RWPE2 (cell line): ENCODE results near the gene YY1.

Experiments
- ATAC-seq: fragments of 200-7000 bp; cut with Tn5 transposase; 3 replicates; pipeline ENCODE4 v1.9.1; 2021; ENCODE audit warnings: low read depth
- DNase-seq: peaks from one replicate; pipeline ENCODE4 v3.0.0-alpha.2; 2020; ENCODE audit warnings: low spot score
- H3K27ac ChIP-seq: fragments of 450-650 bp; 2 replicates; pipeline ENCODE4 v1.5.1; 2017; ENCODE audit warnings: mild to moderate bottlenecking; ENCODE audit not compliant: poor library complexity, severe bottlenecking
- H3K27me3 ChIP-seq: fragments of 250-450 bp; sonication (Bioruptor Pico); 2 replicates; pipeline ENCODE4 v1.5.1; 2021; ENCODE audit warnings: mild to moderate bottlenecking, moderate library complexity; ENCODE audit not compliant: insufficient read depth, poor library complexity, severe bottlenecking
- H3K36me3 ChIP-seq: fragments of 250-450 bp; sonication (Bioruptor Pico); 2 replicates; pipeline ENCODE4 v1.5.1; 2020; ENCODE audit warnings: low read depth, mild to moderate bottlenecking, moderate library complexity
- H3K4me1 ChIP-seq: fragments of 250-450 bp; sonication (Bioruptor Pico); 2 replicates; pipeline ENCODE4 v1.5.1; 2021; ENCODE audit warnings: mild to moderate bottlenecking, moderate library complexity; ENCODE audit not compliant: insufficient read depth, poor library complexity, severe bottlenecking
- H3K4me3 ChIP-seq: fragments of 250-450 bp; sonication (Bioruptor Pico); 2 replicates; pipeline ENCODE4 v1.5.1; 2021; ENCODE audit warnings: mild to moderate bottlenecking, moderate library complexity; ENCODE audit not compliant: severe bottlenecking
- H3K9me3 ChIP-seq: fragments of 250-450 bp; sonication (Bioruptor Pico); 2 replicates; pipeline ENCODE4 v1.5.1; 2021; ENCODE audit warnings: mild to moderate bottlenecking, moderate library complexity; ENCODE audit not compliant: severe bottlenecking
- TF ChIP-seq, protein P1 (sequence below): fragments of 450-650 bp; IDR thresholded peaks from one replicate; pipeline ENCODE4 v1.5.1; 2017; ENCODE audit warnings: mild to moderate bottlenecking, moderate library complexity; ENCODE audit not compliant: poor library complexity, severe bottlenecking

The YY1 gene

GRCh38 chr14:100241279-100241678 lies 2.3 kb downstream of the YY1 start:
- ATAC-seq: no peak
- H3K36me3 ChIP-seq: peaks cover 50% of the 10 kb centered on the region
- H3K27me3 ChIP-seq: no peaks in the 10 kb centered on the region
- H3K4me3 ChIP-seq: peak overlapping the region; percentile 77
- TF ChIP-seq, protein P1, sequence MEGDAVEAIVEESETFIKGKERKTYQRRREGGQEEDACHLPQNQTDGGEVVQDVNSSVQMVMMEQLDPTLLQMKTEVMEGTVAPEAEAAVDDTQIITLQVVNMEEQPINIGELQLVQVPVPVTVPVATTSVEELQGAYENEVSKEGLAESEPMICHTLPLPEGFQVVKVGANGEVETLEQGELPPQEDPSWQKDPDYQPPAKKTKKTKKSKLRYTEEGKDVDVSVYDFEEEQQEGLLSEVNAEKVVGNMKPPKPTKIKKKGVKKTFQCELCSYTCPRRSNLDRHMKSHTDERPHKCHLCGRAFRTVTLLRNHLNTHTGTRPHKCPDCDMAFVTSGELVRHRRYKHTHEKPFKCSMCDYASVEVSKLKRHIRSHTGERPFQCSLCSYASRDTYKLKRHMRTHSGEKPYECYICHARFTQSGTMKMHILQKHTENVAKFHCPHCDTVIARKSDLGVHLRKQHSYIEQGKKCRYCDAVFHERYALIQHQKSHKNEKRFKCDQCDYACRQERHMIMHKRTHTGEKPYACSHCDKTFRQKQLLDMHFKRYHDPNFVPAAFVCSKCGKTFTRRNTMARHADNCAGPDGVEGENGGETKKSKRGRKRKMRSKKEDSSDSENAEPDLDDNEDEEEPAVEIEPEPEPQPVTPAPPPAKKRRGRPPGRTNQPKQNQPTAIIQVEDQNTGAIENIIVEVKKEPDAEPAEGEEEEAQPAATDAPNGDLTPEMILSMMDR: no peak
- peak overlapping the region; percentile 94 for H3K27ac ChIP-seq
- H3K4me1 ChIP-seq: peaks cover 42% of the 10 kb centered on the region
- H3K9me3 ChIP-seq: no peaks in the 10 kb centered on the region
- no peak for DNase-seq

GRCh38 chr14:100243020-100243419 lies 4.1 kb downstream of the YY1 start:
- Histone ChIP-seq H3K27me3 (no peaks in the 10 kb centered on the region), H3K9me3 (no peaks in the 10 kb centered on the region), H3K4me3 (no peak overlapping the region), H3K36me3 (peaks cover 46% of the 10 kb centered on the region), H3K27ac (no peak overlapping the region), H3K4me1 (peaks cover 34% of the 10 kb centered on the region)
- DNase-seq (no peak), ATAC-seq (no peak)
- TF ChIP-seq, protein P1: no peak

- Histone ChIP-seq H3K4me3 (no peak overlapping the region), H3K4me1 (peaks cover 26% of the 10 kb centered on the region), H3K27ac (no peak overlapping the region), H3K27me3 (no peaks in the 10 kb centered on the region), H3K9me3 (no peaks in the 10 kb centered on the region), H3K36me3 (peaks cover 39% of the 10 kb centered on the region)
- TF ChIP-seq, protein P1: peak; percentile 95
- peak; percentile 89 for ATAC-seq
- no peak for DNase-seq
Observed at GRCh38 chr14:100246809-100247428, 8.0 kb downstream of the YY1 start.

- Histone ChIP-seq H3K4me1 (peaks cover 3% of the 10 kb centered on the region), H3K27me3 (no peaks in the 10 kb centered on the region), H3K27ac (no peak overlapping the region), H3K36me3 (peaks cover 21% of the 10 kb centered on the region), H3K9me3 (no peaks in the 10 kb centered on the region), H3K4me3 (no peak overlapping the region)
- no peak for ATAC-seq
- no peak for DNase-seq
- TF ChIP-seq, protein P1: no peak
Observed at GRCh38 chr14:100250732-100251465, 12.0 kb downstream of the YY1 start.

DNA sequence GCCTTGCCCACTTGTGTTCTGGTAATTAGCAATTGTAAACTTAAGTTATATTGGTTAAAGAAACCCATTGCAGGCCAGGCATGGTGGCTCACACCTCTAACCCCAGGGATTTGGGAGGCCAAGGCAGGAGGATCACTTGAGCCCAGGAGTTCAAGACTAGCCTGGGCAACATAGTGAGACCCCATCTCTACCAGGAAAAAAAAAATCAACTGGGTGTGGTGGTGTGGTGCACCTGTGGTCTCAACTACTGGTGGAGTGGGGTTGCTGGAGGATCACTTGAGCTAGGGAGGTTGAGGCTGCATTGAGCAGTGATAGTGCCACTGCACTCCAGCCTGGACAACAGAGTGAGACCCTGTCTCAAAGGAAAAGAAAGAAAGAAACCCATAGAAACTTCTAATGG lies 13.7 kb downstream of the YY1 start:
- TF ChIP-seq, protein P1: no peak

More for the DNA sequence above, 13.7 kb downstream of the YY1 start:
- H3K27me3 ChIP-seq: no peaks in the 10 kb centered on the region
- no peak overlapping the region for H3K4me3 ChIP-seq
- no peak overlapping the region for H3K27ac ChIP-seq
- peaks cover 19% of the 10 kb centered on the region for H3K36me3 ChIP-seq
- no peaks in the 10 kb centered on the region for H3K9me3 ChIP-seq
- DNase-seq (no peak), ATAC-seq (no peak)
- H3K4me1 ChIP-seq: no peaks in the 10 kb centered on the region
